Measurements from ENCODE around the gene ZNF821.

Gene ZNF821

DNA sequence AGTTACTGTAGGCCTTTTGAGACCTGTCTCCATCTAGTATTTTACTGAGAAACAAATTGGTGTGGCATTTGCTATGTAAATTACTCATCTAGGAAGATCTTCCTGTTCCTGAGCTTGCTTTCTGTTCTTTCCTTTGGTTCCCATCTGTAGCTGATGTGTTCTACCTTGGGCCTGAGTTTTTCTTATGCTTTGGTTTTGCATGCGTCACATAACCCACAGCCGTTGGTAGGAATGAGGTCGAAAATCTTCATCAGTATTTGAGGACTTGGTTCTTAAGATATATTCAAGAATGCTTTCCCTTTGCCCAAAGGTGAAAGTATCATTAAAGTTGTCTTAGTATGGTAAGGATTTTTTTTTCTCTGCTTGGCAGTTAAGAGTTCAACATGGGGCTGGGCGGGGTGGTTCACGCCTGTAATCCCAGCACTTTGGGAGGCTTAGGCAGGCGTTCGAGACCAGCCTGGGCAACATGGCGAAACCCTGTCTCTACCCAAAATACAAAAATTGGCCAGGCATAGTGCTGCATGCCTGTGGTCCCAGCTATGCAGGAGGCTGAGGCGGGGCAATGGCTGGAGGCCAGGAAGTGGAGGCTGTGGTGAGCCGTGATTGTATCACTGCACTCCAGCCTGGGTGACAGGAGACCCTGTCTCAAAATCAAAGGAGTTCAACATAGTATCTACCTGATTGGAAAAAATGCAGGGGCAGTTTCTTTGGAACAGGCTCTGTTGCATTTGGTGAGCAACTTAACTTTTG is 40.1 kb upstream of the ZNF821 start:
- Histone ChIP-seq H3K4me2 (ENCODE audit: low read length) (no peak overlapping the region), H3K4me1 (ENCODE audit: control insufficient read depth, low read length) (no peaks in the 10 kb centered on the region), H3K36me3 (ENCODE audit: control insufficient read depth, low read length) (peaks cover 94% of the 10 kb centered on the region), H4K20me1 (ENCODE audit: control insufficient read depth, insufficient read depth, low read depth, low read length) (no peaks in the 10 kb centered on the region), H3K79me2 (ENCODE audit: control insufficient read depth, low read length) (peaks cover 25% of the 10 kb centered on the region), H3K4me3 (ENCODE audit: low read length) (no peak overlapping the region), H3F3A (ENCODE audit: control insufficient read depth, insufficient read depth) (no peaks in the 10 kb centered on the region), H3K27ac (ENCODE audit: low read depth, low read length) (no peak overlapping the region), H3K9me3 (ENCODE audit: control insufficient read depth, insufficient read depth, low read length) (no peaks in the 10 kb centered on the region), H3K9me2 (replicated peaks; ENCODE audit: control insufficient read depth, low read length) (no peaks in the 10 kb centered on the region), H3K27me3 (ENCODE audit: control insufficient read depth, low read length) (no peaks in the 10 kb centered on the region)
- TF ChIP-seq, protein P1, sequence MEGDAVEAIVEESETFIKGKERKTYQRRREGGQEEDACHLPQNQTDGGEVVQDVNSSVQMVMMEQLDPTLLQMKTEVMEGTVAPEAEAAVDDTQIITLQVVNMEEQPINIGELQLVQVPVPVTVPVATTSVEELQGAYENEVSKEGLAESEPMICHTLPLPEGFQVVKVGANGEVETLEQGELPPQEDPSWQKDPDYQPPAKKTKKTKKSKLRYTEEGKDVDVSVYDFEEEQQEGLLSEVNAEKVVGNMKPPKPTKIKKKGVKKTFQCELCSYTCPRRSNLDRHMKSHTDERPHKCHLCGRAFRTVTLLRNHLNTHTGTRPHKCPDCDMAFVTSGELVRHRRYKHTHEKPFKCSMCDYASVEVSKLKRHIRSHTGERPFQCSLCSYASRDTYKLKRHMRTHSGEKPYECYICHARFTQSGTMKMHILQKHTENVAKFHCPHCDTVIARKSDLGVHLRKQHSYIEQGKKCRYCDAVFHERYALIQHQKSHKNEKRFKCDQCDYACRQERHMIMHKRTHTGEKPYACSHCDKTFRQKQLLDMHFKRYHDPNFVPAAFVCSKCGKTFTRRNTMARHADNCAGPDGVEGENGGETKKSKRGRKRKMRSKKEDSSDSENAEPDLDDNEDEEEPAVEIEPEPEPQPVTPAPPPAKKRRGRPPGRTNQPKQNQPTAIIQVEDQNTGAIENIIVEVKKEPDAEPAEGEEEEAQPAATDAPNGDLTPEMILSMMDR (IDR thresholded peaks at IDR 0.05; ENCODE audit: low read depth, low read length, poor library complexity, severe bottlenecking) = no peak
- TF ChIP-seq EZH2phosphoT487 (IDR thresholded peaks at IDR 0.05; ENCODE audit: borderline replicate concordance, low read length) = no peak

DNA sequence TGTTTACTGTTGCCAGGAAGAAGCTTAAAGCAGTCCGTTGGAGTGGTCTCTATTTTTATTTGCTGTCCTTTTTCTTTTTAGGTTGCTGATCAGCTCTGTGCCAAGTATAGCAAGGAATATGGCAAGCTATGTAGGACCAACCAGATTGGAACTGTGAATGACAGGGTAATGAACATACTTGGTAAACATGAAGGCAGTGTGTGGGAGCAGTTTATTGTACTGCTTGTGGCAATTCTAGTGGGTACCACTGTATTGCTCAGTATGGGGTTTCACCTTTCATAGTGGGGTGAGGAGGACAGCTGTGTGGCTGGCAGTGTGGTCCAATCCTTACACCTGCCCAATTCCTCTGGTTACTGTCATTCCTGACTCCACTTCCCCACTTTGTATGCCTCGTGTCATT is 36.7 kb upstream of the ZNF821 start:
- H3K27ac ChIP-seq (ENCODE audit: low read depth, low read length) = no peak overlapping the region
- peaks cover 96% of the 10 kb centered on the region for H3K36me3 ChIP-seq (ENCODE audit: control insufficient read depth, low read length)
- TF ChIP-seq EZH2phosphoT487 (IDR thresholded peaks at IDR 0.05; ENCODE audit: borderline replicate concordance, low read length) = no peak
- TF ChIP-seq, protein P1 (IDR thresholded peaks at IDR 0.05; ENCODE audit: low read depth, low read length, poor library complexity, severe bottlenecking) = no peak
- H3F3A ChIP-seq (ENCODE audit: control insufficient read depth, insufficient read depth) = peaks cover 5% of the 10 kb centered on the region; the same call in 1 of the 2 replicates
- no peak overlapping the region for H3K4me3 ChIP-seq (ENCODE audit: low read length)
- no peaks in the 10 kb centered on the region for H3K9me2 ChIP-seq (replicated peaks; ENCODE audit: control insufficient read depth, low read length)
- H3K27me3 ChIP-seq (ENCODE audit: control insufficient read depth, low read length) = no peaks in the 10 kb centered on the region
- H3K4me2 ChIP-seq (ENCODE audit: low read length) = no peak overlapping the region
- H3K79me2 ChIP-seq (ENCODE audit: control insufficient read depth, low read length) = peaks cover 54% of the 10 kb centered on the region
- H4K20me1 ChIP-seq (ENCODE audit: control insufficient read depth, insufficient read depth, low read depth, low read length) = peaks cover 7% of the 10 kb centered on the region
- H3K4me1 ChIP-seq (ENCODE audit: control insufficient read depth, low read length) = no peaks in the 10 kb centered on the region
- H3K9me3 ChIP-seq (ENCODE audit: control insufficient read depth, insufficient read depth, low read length) = no peaks in the 10 kb centered on the region

DNA sequence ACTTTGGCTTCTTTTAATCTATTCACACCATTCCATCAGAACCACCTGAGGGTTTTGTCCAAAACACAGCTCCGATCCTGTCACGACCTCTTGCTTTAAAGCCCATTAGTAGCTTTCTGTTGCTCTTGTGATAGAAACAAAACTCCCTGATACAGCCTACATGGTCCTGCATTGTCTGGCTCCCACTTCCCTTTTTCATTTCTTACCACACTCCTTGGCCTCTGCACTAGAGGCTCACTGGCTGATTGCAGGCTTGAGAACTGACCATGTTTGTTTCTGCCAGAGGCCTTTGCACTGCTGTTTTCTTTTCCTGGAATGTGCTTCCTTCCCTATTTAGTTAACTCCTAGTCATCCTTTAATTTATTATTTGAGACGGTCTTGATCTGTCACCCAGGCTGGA is 35.1 kb upstream of the ZNF821 start:
- H3K4me2 ChIP-seq (ENCODE audit: low read length) = no peak overlapping the region
- no peaks in the 10 kb centered on the region for H3K9me3 ChIP-seq (ENCODE audit: control insufficient read depth, insufficient read depth, low read length)
- H3K79me2 ChIP-seq (ENCODE audit: control insufficient read depth, low read length) = peaks cover 70% of the 10 kb centered on the region
- peaks cover 98% of the 10 kb centered on the region for H3K36me3 ChIP-seq (ENCODE audit: control insufficient read depth, low read length)
- no peak overlapping the region for H3K4me3 ChIP-seq (ENCODE audit: low read length)
- no peaks in the 10 kb centered on the region for H3K4me1 ChIP-seq (ENCODE audit: control insufficient read depth, low read length)
- TF ChIP-seq EZH2phosphoT487 (IDR thresholded peaks at IDR 0.05; ENCODE audit: borderline replicate concordance, low read length) = no peak
- TF ChIP-seq, protein P1 (IDR thresholded peaks at IDR 0.05; ENCODE audit: low read depth, low read length, poor library complexity, severe bottlenecking) = no peak
- peaks cover 5% of the 10 kb centered on the region; the same call in 1 of the 2 replicates for H3F3A ChIP-seq (ENCODE audit: control insufficient read depth, insufficient read depth)
- no peaks in the 10 kb centered on the region for H3K9me2 ChIP-seq (replicated peaks; ENCODE audit: control insufficient read depth, low read length)
- no peaks in the 10 kb centered on the region for H3K27me3 ChIP-seq (ENCODE audit: control insufficient read depth, low read length)
- peaks cover 12% of the 10 kb centered on the region for H4K20me1 ChIP-seq (ENCODE audit: control insufficient read depth, insufficient read depth, low read depth, low read length)
- H3K27ac ChIP-seq (ENCODE audit: low read depth, low read length) = no peak overlapping the region

Data from DOHH2 (cell line).